ENCODE results near the gene MDFIC. TPM values are rescaled to one million over a fixed set of nuclear protein-coding genes. Genes with fewer than 3 reads are reported as not detected.
"Not testable (repeated sequence)": the region's sequence is repeated elsewhere in the genome, so short reads cannot be mapped to it uniquely, and the experiment has no call there.

MDFIC gene
- total RNA-seq, 3 donors from 2014 or later, result 10.4 to 29.5 (median 13.0) TPM

DNA sequence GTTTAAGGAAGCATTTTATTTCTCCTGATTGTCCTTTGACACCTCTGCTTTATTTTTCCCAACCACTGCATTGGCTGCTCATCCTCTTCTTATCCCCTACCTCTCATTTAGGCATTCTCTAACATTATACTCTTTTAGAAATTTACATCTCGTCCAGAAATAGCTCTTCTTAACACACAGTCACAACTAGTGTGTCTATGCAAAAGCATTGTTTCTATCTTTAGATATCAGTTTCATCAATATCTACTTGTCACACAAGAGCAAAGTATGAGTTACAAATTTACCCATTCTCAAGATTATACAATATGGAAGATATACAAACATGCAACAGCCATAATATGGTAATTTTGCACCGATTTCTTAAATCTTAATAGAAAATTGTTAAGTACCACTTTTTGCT is 35.7 kb upstream of the MDFIC start:
- TF ChIP-seq, protein P1, sequence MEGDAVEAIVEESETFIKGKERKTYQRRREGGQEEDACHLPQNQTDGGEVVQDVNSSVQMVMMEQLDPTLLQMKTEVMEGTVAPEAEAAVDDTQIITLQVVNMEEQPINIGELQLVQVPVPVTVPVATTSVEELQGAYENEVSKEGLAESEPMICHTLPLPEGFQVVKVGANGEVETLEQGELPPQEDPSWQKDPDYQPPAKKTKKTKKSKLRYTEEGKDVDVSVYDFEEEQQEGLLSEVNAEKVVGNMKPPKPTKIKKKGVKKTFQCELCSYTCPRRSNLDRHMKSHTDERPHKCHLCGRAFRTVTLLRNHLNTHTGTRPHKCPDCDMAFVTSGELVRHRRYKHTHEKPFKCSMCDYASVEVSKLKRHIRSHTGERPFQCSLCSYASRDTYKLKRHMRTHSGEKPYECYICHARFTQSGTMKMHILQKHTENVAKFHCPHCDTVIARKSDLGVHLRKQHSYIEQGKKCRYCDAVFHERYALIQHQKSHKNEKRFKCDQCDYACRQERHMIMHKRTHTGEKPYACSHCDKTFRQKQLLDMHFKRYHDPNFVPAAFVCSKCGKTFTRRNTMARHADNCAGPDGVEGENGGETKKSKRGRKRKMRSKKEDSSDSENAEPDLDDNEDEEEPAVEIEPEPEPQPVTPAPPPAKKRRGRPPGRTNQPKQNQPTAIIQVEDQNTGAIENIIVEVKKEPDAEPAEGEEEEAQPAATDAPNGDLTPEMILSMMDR (IDR thresholded peaks at IDR 0.05), result no peak
- no peaks in the 10 kb centered on the region for H3K36me3 ChIP-seq (ENCODE audit: low read depth)
- no peak overlapping the region for H3K4me3 ChIP-seq
- no peaks in the 10 kb centered on the region for H3K4me1 ChIP-seq (ENCODE audit: low read depth)
- H3K9me3 ChIP-seq, result no peaks in the 10 kb centered on the region
- intact Hi-C loops (cut with DNase I, micrococcal nuclease), result no loop called here
- ATAC-seq (no peak), DNase-seq (no peak)

DNA sequence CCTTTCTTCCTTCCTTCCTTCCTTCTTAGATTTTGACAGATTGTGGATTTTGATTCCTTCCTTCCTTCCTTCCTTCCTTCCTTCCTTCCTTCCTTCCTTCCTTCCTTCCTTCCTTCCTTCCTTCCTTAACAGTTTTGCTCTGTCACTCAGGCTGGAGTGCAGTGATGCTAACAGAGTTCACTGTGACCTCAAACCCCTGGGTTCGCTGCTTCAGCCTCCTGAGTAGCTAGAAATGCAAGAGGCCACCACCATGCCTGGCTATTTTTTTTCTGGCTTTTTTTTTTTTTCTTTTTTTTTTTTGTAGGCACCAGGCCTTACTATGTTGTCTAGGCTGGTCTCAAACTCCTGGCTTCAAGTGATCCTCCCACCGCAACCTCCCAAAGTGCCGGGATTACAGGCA is 32.8 kb upstream of the MDFIC start:
- ATAC-seq; DNase-seq; H3K4me1 ChIP-seq (ENCODE audit: low read depth); H3K9me3 ChIP-seq; H3K36me3 ChIP-seq (ENCODE audit: low read depth); intact Hi-C loops (cut with DNase I, micrococcal nuclease); H3K4me3 ChIP-seq: not testable (repeated sequence)

DNA sequence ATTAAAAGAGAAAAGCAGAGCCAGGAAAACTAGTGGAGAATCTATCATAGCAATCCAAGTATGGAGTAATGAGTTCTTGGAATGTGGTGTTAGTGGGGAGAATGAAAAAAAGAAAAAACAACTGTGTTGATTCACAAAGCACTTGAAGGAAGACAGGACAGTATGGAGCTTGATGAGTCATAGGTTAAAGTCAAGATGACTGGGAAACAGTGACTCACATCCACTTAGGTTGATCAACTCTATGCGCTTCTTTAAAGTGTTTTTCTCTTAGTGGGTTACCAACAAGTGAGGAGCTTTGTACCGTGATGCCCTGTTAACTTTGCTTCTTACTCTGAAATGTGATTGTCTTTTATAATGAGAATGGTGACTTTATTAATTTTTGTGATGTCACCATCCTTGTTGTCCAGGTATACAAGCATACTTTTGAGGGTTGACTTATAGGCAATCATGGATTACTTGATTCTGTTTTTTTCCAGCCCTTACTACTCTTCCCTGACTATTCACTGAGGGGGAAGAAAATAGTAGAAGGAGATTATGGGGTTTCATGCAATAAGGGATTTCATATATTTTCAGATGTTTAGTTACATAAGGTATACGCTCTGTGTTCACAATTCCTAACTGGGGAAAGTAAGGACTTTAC is 32.1 kb upstream of the MDFIC start:
- Histone ChIP-seq H3K4me1 (ENCODE audit: low read depth) (no peaks in the 10 kb centered on the region), H3K9me3 (no peaks in the 10 kb centered on the region), H3K4me3 (no peak overlapping the region), H3K36me3 (ENCODE audit: low read depth) (no peaks in the 10 kb centered on the region)
- ATAC-seq, result peak; percentile 85
- intact Hi-C loops (cut with DNase I, micrococcal nuclease), result no loop called here
- peak in 1 of 3 donors; percentile 10 for DNase-seq
- TF ChIP-seq, protein P1 (IDR thresholded peaks at IDR 0.05), result no peak

DNA sequence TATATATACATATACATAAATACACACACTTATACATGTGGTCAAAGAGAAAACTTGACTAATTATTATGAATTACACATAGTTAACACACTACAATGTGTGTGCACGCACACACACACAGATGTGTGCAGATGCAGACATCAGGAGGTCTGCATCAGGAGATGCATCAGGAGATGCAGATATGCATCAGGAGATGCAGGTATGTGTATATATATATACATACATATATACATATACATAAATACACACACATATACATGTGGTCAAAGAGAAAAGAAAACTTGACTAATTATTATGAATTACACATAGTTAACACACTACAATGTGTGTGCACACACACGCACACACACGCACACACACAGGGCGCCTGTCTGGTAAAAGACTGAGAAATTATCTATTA is 31.3 kb upstream of the MDFIC start:
- intact Hi-C loops (cut with DNase I, micrococcal nuclease), result no loop called here
- H3K36me3 ChIP-seq (ENCODE audit: low read depth), result no peaks in the 10 kb centered on the region
- H3K4me3 ChIP-seq, result no peak overlapping the region
- H3K4me1 ChIP-seq (ENCODE audit: low read depth), result no peaks in the 10 kb centered on the region
- ATAC-seq (no peak), DNase-seq (no peak)
- no peaks in the 10 kb centered on the region for H3K9me3 ChIP-seq
- TF ChIP-seq, protein P1 (IDR thresholded peaks at IDR 0.05), result no peak

DNA sequence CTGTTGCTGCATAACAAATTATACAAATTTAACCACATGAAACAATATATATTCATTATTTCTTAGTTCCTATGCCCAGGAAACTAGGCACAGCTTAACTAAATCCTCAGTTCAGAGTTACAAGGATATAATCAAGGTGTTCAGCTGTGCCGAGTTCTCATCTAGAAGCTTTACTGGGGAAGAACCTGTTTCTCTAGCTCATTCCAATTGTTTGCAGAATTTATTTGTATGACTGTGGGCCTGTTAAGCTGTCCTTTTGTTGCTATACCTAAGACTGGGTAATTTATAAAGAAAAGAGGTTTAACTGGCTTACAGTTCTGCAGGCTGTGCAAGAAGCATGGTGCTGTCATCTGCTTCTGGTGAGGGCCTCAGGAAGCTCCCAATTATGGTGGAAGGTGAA is 21.8 kb upstream of the MDFIC start:
- TF ChIP-seq, protein P1 (IDR thresholded peaks at IDR 0.05), result no peak
- no peaks in the 10 kb centered on the region for H3K9me3 ChIP-seq
- no peak overlapping the region for H3K4me3 ChIP-seq
- no peaks in the 10 kb centered on the region for H3K4me1 ChIP-seq (ENCODE audit: low read depth)
- no peak for DNase-seq
- no peaks in the 10 kb centered on the region for H3K36me3 ChIP-seq (ENCODE audit: low read depth)
- ATAC-seq, result no peak
- intact Hi-C loops (cut with DNase I, micrococcal nuclease), result no loop called here

DNA sequence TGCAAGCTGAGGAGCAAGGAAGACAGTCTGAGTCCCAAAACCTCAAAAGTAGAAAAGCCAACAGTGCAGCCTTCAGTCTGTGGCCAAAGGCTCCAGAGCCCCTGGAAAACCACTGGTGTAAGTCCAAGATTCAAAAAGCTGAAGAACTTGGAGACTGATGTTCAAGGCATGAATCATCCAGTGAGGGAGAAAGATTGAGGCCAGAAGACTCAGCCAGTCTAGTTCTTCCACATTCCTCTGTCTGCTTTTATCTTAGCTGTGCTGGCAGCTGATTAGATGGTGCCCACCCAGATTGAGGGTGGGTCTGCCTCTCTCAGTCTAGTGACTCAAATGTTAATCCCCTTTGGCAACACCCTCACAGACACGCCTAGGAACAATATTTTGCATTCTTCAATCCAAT is 20.1 kb upstream of the MDFIC start:
- no peaks in the 10 kb centered on the region for H3K4me1 ChIP-seq (ENCODE audit: low read depth)
- intact Hi-C loops (cut with DNase I, micrococcal nuclease), result no loop called here
- TF ChIP-seq, protein P1 (IDR thresholded peaks at IDR 0.05), result no peak
- H3K4me3 ChIP-seq, result no peak overlapping the region
- DNase-seq (no peak), ATAC-seq (no peak)
- H3K36me3 ChIP-seq (ENCODE audit: low read depth), result no peaks in the 10 kb centered on the region
- H3K9me3 ChIP-seq, result no peaks in the 10 kb centered on the region
